ENCODE data around the gene CPA5.

DNA sequence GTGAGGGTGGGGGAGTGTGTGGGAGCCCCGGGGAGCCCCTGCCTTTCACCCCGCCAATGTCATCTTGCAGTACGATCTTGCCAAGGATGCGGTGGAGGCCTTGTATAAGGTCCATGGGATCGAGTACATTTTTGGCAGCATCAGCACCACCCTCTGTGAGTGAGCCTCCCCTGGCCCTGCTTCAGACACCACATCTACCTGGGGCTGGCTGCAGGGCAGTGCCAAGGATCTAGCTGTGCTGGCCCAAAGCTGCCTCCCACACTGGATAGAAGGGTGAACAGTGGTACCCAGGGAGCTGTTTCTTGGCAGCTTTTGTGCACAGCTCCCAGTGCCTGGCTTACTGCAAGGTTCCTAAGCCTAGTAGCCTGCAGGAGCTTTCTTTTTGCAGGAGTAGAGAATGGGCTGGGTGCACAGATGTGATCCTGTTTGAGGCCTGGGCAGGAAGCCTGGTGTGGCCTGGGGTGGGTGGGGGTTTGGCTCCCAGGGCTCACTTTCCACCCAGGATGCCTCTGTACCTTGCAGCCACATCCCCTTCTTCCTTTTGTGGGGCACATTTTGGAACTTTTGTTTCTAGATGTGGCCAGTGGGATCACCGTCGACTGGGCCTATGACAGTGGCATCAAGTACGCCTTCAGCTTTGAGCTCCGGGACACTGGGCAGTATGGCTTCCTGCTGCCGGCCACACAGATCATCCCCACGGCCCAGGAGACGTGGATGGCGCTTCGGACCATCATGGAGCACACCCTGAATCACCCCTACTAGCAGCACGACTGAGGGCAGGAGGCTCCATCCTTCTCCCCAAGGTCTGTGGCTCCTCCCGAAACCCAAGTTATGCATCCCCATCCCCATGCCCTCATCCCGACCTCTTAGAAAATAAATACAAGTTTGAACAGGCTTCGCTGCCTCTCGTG lies 23.5 kb downstream of the CPA5 start:
- no peak for TF ChIP-seq POLR2AphosphoS5 (IDR thresholded peaks at IDR 0.05; ENCODE audit: control insufficient read depth, insufficient read depth, low read depth, low read length)
- no peak for TF ChIP-seq SMC3 (conservative IDR thresholded peaks at IDR 0.05; ENCODE audit: insufficient read depth, low read depth, low read length)
- no peak for TF ChIP-seq RCOR1 (IDR thresholded peaks at IDR 0.05; ENCODE audit: borderline replicate concordance in 1 of 2, low read depth in 2 of 2, low read length in 2 of 2)
- TF ChIP-seq, protein P1, sequence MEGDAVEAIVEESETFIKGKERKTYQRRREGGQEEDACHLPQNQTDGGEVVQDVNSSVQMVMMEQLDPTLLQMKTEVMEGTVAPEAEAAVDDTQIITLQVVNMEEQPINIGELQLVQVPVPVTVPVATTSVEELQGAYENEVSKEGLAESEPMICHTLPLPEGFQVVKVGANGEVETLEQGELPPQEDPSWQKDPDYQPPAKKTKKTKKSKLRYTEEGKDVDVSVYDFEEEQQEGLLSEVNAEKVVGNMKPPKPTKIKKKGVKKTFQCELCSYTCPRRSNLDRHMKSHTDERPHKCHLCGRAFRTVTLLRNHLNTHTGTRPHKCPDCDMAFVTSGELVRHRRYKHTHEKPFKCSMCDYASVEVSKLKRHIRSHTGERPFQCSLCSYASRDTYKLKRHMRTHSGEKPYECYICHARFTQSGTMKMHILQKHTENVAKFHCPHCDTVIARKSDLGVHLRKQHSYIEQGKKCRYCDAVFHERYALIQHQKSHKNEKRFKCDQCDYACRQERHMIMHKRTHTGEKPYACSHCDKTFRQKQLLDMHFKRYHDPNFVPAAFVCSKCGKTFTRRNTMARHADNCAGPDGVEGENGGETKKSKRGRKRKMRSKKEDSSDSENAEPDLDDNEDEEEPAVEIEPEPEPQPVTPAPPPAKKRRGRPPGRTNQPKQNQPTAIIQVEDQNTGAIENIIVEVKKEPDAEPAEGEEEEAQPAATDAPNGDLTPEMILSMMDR (IDR thresholded peaks at IDR 0.05 in 2 of 3, conservative IDR thresholded peaks at IDR 0.05 in 1 of 3; ENCODE audit: insufficient read depth in 2 of 3, low read depth in 1 of 3, low read length in 3 of 3), result no peak
- TF ChIP-seq, protein P2, sequence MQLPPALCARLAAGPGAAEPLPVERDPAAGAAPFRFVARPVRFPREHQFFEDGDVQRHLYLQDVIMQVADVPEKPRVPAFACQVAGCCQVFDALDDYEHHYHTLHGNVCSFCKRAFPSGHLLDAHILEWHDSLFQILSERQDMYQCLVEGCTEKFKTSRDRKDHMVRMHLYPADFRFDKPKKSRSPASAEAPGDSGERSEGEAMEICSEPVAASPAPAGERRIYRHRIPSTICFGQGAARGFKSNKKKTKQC (CRISPR knock-in tag; IDR thresholded peaks at IDR 0.05), result no peak
- no peak for TF ChIP-seq ZNF274 (IDR thresholded peaks at IDR 0.05; ENCODE audit: borderline replicate concordance, low read depth, low read length)
- no peak for TF ChIP-seq RAD51 (IDR thresholded peaks at IDR 0.05; ENCODE audit: borderline replicate concordance, low read depth)
- TF ChIP-seq, protein P3, sequence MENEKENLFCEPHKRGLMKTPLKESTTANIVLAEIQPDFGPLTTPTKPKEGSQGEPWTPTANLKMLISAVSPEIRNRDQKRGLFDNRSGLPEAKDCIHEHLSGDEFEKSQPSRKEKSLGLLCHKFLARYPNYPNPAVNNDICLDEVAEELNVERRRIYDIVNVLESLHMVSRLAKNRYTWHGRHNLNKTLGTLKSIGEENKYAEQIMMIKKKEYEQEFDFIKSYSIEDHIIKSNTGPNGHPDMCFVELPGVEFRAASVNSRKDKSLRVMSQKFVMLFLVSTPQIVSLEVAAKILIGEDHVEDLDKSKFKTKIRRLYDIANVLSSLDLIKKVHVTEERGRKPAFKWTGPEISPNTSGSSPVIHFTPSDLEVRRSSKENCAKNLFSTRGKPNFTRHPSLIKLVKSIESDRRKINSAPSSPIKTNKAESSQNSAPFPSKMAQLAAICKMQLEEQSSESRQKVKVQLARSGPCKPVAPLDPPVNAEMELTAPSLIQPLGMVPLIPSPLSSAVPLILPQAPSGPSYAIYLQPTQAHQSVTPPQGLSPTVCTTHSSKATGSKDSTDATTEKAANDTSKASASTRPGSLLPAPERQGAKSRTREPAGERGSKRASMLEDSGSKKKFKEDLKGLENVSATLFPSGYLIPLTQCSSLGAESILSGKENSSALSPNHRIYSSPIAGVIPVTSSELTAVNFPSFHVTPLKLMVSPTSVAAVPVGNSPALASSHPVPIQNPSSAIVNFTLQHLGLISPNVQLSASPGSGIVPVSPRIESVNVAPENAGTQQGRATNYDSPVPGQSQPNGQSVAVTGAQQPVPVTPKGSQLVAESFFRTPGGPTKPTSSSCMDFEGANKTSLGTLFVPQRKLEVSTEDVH (IDR thresholded peaks at IDR 0.05; ENCODE audit: low read depth, partially characterized antibody), result no peak
- no peak for TF ChIP-seq ZNF24 (IDR thresholded peaks at IDR 0.05)
- no peak for TF ChIP-seq THRAP3 (IDR thresholded peaks at IDR 0.05; ENCODE audit: borderline replicate concordance)
- TF ChIP-seq IRF2 (CRISPR knock-in tag; IDR thresholded peaks at IDR 0.05), result no peak

All from K562 (cell line).